HG03354 (cell line): Measurements from ENCODE around the gene C6orf120.

Source experiments
- ATAC-seq: cut with Tn5 transposase; IDR thresholded peaks from one replicate; pipeline ENCODE4 v1.9.1; 2021; ENCODE audit warnings: mild to moderate bottlenecking; ENCODE audit not compliant: unreplicated experiment, poor library complexity, severe bottlenecking

C6orf120 gene

DNA sequence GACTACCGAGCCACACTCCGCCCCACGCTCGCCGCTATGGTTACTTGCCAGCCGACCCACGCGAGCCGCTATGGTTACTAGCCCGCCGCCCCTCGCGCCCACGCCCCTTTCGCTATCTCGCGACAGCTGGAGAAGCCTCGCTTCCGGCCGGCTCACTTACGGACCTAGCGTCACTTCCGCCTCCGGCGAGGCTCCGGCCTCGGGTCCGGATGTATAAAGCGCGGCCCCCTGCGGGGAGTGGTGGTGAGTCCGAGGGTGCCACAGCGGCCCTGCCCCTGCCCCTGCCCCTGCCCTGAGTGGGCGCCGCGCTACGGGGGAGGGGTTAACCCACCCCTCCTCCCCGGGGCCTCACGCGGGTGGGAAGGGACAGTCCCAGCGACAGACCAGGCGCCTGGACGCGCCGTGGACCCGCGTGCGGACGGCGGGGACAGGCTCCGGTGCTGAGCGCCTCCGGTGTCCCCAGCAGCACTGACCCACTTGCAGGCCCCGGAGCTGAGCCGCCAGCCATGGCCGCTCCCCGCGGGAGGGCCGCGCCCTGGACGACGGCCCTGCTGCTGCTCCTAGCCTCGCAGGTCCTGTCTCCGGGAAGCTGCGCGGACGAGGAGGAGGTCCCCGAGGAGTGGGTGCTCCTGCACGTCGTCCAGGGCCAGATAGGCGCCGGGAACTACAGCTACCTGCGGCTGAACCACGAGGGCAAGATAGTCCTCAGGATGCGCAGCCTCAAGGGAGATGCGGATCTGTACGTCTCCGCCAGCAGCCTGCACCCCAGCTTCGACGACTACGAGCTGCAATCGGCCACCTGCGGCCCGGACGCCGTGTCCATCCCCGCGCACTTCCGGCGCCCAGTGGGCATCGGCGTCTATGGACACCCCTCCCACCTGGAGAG is at the start of gene C6orf120, which contains the start of gene WDR27:
Gene C6orf120 (plus strand): TSS at position 173 of the 886 bp plus-strand sequence. CDS start 334 bp downstream, at position 507.
Gene WDR27 (minus strand): TSS at position 76 of the 886 bp plus-strand sequence. CDS start 13,024 bp downstream, outside the sequence.
- peak; percentile 93 for ATAC-seq

DNA sequence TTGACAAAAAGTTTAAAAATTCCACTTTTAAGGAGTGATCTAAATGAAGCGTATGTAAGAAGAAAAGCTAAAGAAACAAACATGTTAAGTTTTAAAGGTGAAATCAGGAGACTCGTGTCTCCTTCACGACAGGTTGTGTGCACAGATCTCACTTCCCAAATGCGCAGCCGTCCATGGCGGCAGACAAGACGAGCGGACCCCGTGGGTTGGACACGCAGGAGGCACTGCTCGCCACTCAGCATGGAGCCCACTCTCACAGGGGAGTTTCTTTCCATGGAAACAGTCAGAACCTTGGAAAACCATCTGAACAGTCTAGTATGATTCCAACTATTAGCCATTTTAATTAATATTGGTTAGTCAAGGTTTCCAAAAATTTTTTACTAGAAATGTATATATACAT is 49.0 kb upstream of the C6orf120 start:
- ATAC-seq = no peak

DNA sequence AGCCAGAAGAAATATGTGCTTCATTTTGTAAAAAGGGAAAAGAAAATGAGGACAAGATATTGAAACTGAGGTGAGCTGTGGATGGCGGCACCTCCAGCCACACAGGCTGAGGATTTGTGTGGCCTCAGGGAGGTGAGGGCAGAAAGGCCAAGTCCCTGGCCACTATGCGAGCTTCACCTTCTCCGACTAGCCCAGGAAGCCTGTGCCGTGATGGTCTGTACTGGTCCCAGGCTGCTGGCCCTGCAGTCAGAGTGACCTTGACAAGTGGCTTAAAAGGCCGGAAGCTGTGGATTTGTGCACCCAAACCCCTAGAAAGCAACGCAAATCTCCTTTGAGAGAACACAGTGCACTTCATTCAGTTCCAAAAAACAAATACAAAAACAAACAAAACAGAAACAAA is 48.2 kb upstream of the C6orf120 start:
- no peak for ATAC-seq

DNA sequence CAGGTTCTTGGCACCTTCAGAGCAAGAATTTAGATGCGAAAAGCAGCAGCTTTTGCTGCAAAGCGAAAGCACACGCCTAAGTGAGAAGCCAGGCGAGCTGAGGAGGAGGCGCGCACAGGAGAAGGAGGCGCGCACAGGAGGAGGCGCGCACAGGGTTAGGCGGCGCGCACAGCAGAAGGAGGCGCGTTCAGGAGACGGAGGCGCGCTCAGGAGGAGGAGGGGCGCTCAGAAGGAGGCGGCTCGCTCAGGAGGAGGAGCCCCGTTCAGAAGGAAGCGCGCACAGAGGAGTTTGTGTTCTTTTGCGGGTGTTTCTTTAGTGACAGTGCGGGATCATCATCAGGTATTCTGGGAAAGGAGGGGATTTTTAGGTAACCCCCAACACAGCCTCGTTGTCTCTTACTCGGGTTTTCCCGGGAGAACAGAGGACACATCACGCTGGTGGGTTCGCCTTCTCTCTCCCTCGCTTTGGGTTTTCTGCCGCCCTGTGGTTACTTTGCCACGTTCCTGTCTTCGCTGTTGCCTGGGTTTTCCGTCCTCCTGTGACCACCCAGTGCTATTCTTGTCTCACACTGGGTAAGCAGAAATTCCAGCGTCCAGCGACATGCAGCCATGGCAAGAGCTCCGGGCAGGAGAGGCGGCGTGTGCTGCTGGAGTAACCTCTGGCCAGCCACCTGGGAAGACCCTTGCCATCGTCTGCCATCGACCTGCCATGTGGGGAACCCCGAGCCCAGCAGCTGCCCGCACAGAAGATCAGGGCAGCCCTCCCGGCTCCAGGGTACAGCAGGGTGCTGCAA is 47.1 kb upstream of the C6orf120 start:
- peak; percentile 97 for ATAC-seq

DNA sequence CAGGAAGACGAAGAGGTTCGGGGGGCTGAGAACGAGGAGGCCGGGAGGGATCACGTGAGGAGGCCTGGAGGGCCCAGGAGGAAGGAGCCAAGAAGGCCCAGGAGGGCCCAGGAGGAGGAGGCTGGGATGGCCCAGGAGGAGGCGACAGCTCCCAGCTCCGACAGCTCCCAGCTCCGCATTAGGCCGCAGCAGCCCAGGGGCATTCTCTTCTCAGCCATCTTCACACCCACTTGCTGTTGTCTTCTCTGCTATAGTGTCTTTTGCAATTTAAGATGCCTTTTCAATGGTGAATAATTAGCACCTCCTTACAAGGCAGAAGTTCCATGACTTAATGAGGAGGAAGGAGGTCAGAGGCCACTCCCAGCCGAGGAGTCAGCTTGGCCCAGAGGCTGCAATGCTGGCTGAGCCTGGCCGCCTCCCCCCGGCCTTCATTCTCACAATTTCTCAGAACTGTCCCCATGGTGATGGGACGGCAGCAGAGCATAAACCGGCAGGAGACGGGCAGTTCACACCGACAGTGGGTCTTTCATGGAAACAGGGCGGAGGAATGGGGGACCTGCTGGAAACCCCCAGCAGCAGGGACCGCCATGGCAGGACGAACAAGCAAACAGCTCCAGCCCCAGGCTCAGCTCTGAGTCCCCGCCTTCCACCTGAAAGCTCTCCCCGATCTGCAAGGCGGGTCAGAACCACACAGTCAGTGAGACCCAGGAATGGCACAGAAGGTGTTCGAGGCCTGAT is 45.2 kb upstream of the C6orf120 start:
- no peak for ATAC-seq

DNA sequence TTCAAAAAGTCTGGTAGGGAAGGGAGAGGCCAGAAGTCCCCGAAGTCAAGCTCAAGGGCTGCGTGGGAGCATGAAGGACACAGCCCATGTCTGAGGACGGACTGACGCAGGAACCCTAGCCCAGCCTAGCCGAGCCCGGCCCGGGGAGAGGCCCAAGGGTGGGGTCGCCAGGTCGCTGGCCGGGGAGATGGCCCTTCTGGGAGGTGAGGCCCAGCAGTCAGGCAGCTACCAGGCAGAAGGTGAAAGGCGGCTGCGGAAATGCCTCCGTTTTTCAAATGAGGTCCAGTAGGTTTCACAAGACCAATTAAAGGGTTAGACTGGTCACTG is 44.7 kb upstream of the C6orf120 start:
- no peak for ATAC-seq

DNA sequence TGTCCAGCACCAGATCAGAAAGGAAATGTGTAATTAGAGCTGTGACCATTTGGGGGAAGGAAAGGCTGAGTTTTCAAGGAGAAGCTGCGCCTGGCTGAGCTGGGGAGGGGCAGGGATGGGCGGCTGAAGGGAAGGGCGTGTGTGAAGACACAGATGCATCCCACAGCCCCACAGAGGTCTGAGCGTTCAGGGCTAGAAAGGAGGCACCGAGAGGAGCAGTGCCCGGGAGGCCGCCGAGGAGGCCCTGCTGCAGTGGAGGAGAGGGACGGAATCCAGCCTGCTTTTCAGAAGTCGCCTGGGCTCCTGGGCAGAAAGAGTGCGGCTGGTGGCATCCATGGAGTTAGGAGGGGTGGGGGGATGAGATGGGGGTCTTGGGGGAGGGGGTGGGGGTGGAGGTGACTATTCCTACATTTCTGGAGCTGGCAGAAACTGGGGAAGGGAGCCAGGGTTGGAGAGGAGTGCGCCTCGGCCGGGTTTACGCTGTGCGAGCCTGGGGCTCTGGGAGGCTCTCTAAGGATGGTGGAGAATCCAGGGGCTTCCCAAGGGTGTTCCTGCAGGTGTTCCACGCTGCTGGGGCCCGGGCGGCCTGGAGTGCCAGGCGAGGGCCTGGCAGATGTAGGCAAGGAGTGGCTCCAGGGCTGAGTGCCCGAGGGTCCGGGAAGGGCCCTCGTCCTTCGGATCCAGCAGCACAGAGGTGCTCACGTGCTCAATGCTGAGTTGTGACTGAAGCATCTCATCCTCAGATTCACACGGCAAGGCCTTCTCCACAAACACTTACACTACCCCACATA is 41.9 kb upstream of the C6orf120 start:
- no peak for ATAC-seq

DNA sequence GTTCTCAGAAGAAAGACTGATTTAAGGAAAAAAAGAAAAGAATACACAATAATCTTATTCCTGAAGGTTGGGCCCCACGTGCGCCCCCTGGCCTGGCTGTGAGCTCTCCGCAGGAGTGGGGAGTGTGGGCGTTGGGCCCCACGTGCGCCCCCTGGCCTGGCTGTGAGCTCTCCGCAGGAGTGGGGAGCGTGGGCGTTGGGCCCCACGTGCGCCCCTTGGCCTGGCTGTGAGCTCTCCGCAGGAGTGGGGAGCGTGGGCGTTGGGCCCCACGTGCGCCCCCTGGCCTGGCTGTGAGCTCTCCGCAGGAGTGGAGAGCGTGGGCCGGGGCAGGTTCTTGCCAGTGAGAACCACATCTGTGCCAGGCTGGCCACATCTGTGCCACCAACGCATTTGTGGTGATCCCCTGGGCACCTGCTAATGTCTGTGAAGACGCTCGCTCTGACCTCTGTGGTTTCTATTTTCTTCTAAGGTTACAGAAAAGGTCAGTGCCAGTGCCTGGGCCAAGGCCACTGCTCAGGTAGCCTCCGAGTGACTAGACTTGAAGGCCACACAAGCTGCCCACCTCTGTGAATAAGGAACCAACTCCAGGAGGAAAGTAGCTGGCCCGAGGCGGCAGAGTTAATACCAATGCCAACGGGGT is 41.1 kb upstream of the C6orf120 start:
- no peak for ATAC-seq

DNA sequence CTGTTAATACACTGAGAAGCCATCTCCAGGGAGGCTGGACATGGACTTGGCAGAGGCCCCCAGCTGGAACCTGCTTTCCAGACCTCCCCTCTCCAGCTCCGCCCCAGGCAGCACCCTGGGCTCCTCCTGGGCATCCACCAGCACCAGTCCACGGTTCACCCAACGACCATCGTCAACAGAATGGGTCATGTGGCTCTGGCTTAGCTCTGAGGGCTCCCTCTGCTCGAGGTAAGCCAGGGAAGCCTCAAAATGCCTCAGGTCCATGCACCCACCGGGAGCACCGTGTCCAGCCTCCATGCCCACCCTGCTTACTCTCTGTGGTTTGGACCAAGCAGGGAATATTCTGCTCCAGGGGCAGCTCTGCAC is 40.6 kb upstream of the C6orf120 start:
- no peak for ATAC-seq

DNA sequence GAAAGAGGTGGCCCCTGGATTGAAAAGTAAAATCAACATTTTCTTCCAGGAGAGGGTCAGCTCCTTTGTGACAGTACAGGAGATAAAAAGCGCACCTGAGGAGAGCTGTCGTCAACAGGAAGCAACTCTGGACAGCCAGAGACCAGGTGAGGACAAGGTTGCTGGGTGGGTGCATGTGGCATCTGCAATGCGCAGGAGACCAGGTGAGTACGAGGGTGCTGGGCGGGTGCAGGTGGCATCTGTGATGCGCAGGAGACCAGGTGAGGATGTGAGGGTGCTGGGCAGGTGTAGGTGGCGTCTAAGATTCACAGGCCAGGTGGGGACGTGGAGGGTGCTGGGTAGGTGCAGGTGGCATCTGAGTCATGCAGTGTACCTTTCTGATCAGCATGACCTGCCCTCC is 38.5 kb upstream of the C6orf120 start:
- ATAC-seq = no peak

DNA sequence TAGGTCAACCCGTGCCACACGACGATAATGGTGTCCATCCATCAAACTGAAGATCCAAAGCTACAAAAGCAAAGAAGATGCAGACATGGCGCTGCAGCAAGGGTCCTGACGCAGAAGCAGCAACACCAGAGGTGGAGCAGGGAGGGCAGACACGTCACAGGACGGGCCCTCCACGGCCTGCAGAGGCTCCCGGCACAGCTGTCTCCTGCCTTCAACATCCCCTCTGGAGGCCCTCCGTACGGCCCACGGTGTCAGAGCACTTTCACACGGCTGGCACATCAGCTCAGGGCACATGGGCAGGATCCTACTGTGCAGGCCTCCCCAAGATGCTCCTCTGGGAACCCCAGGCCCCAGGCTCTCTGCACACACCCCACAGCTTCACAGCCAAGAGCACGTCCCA is 37.7 kb upstream of the C6orf120 start:
- no peak for ATAC-seq

DNA sequence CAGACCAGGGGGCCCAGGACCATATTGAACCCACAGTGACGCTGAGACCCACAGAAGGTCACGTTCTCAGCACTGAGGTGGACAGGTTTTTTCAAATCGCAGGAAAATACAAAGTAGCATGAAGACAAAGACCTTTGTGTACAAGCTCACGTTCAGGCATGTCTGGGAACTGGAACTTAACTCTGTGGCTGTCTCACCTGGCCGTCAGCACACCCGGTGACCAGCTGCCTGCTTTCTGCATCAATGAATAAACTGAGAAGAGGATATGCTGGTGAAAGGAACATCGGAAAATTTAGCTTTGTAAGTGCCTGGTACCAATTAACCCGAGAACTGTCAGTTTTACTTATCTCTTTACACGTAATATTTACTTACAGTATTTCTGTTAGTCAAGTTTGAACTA is 36.6 kb upstream of the C6orf120 start:
- ATAC-seq = no peak

DNA sequence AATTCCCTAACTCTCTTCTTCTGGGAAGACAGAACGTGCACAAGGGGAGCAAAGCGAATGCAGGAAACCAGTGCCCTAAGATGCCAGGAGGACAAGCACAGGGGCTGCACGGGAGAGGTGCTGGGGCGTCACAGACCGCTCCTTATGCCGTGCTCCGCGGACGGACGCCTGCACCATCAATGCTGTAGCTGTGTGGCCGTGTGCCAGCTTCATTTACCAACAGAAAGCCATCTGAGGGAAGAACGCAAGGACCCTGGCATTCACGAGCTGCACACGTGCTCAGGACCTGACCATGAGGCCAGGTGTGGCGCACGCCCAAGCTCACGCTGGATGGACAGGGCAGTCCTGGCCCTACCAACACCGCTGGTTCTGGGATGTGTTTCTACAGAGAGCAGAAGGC is 35.5 kb upstream of the C6orf120 start:
- ATAC-seq = no peak

DNA sequence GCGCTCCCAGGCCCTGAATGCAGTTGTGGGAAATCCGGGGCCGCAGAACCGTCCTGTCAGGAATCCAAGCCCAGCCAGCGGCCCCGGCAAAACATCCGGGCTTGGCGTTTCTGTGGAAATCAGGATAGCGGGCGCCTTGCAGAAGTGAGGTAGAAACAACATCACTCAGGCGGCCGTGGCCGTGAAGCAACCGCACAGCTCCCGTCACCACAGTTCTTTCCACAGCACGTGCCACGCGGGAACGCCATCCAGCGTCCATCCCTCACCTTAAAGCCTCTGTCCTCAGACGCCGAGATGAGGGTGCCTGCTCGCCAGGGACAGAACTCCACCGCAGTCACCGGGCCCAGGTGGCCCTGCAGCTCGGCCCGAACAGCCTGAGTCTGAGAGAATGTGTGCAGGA is 34.2 kb upstream of the C6orf120 start:
- ATAC-seq = no peak

DNA sequence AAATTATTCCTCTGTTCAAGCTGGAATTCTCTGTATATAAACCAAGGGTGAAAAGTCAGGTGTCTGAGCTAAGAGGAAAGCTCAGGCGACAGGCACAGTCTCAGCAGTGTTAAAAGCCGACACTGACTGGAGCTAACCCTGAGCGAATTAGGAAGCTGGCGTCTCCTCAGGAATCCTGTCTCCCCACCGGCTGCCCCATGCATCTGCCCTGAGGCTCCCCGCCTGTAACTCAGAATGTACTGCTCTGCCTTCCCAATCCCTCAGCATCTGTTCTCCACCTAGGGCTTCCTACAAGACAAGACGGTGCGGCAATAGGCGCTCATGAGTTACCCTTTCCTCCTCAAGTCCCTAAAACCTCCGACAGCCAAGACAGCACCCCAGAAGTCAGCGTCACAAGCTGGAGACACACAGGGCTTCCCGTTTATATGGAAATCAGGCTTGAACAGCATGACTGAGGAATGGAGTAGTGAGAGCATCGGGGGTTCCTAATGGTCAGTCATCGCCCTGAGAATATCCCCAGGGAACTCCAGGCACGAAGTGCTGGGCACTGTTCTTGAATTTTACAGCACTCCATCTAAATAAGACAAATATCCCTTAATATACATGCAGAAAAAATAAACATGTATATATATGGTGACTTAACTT is 33.6 kb upstream of the C6orf120 start:
- no peak for ATAC-seq

DNA sequence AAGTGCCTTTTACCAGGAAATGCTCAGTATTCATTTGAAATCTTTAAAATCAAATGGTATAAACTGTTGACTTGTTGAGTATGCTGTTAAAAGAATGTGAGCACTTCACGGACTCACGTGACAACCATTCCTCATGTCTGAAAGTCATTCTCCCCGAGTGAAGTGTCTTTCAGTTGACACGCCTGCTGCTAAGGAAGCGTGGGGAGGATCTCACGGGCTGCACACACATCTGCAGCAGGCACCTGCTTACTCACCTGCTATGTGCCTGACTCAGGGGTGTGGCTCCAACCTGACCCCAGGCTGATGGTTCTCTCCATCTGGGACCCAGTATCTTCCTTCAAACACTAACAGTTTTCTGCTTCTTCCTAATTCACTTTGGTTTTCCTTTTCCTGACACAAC is 32.8 kb upstream of the C6orf120 start:
- ATAC-seq = no peak

DNA sequence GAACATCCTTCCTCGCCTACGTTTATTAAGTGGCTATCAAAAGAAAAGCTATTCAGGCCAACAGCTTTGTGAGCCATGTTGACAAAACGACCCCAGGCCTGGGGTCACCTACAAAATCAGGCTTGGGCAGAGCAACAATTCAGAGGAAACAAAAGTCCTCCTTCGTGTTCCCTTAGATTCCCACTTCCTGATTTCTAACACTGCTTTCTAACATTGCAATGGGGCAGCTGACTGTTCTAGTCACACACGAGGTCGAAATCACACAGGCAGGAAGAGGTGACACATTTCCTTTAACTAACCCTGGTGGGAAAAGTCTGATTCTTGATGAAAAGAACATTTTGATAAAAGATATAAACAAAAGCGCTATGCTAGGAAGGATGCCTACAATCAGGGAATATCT is 32.0 kb upstream of the C6orf120 start:
- no peak for ATAC-seq

DNA sequence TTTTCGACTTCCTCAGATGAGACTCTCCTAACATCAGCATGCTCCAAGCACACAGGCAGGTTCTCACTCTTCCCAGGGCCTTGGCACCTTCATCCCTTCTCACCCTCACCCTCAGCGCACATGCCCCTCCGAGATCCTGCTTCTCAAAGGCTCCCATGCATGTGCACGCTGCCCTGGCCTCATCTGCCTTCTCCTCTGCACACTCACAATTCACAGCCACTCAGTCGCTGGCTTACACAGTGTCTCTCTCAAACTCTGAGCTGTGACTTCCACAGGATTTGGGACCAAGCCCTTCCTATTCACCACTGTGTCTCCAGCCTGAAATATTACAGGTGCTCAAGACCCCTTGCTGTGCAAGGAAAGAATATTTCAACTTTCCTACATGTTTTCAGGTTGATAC is 30.4 kb upstream of the C6orf120 start:
- ATAC-seq = no peak

DNA sequence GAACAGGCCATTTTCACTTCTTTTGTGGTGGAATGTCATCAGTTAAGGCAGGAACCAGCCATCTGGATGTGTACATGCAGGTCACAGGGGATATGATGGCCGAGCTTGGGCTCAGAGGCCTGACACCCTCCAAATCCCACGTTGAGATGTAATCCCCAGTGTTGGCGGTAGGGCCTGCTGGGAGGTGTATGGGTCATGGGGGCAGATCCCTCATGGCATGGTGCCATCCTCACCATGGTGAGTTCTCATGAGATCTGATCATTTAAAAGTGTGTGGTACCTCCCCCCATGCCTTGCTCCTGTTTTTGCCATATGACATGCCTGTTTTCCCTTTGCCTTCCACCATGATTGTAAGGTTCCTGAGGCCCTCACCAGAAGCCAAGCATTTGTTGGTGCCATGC is 26.9 kb upstream of the C6orf120 start:
- no peak for ATAC-seq
